Measurements from ENCODE around the gene LCN15.

- TF ChIP-seq CTCF (IDR thresholded peaks at IDR 0.05) (no peak), POLR2A (IDR thresholded peaks at IDR 0.05) (no peak)
Observed at GRCh38 chr9:136733611-136734010, 30.7 kb downstream of the LCN15 start.
